Measurements from ENCODE around the gene RNU5B-1. TPM values are rescaled to one million over a fixed set of nuclear protein-coding genes. Genes with fewer than 3 reads are reported as not detected.
"Not testable (repeated sequence)": the region's sequence is repeated elsewhere in the genome, so short reads cannot be mapped to it uniquely, and the experiment has no call there.

The RNU5B-1 gene
- total RNA-seq, 1 donor from 2014 or later: not detected

DNA sequence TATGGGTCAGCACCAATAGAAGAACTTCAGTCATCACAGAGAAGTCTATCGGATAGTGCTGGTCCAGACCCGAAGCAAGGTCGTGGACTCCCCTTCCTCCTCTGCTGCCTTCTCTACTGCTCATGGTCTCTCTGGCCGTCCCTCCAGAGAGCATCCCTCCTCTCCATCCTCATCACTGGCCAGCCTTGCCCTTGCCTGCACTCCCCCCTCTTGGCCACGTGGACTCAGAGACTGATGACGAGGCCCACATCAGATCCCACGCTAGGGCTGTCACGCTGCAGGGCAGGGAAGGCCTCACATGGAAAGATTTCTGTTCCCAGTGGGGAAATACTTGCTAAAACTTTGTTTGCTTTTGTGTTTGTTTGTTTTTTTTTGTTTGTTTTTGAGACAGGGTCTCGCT lies 38.0 kb downstream of the RNU5B-1 start:
- intact Hi-C loops (cut with micrococcal nuclease): no loop called here

DNA sequence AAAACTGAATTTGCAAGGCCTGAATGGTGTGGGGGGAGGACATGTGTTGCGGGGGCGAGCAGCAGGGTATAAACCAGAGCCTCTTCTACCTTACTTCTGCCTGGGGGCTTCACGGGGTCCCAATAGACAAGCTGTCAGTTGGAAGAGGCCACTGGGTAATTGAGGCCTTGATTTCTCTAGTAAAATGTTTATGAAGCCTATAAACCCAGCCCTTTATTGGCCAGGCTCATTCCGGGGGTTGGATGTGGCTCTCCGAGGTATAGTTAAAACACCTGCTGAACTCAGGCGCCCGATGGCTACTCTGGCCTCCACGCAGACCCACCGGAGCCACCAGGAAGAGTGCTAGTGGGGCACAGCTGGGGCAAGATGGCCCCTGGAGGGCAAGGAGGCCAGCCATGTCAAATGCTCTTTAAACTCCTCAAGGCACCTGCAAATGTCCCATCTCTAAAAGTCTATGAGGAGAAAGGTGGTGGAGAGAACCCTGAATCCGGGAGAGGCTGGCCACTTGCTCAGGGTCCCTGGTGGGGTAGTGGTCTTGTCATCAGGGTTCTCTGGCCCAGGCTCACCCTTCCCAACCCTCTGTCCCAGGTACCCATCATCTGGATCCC lies 39.0 kb downstream of the RNU5B-1 start:
- intact Hi-C loops (cut with micrococcal nuclease): no loop called here

DNA sequence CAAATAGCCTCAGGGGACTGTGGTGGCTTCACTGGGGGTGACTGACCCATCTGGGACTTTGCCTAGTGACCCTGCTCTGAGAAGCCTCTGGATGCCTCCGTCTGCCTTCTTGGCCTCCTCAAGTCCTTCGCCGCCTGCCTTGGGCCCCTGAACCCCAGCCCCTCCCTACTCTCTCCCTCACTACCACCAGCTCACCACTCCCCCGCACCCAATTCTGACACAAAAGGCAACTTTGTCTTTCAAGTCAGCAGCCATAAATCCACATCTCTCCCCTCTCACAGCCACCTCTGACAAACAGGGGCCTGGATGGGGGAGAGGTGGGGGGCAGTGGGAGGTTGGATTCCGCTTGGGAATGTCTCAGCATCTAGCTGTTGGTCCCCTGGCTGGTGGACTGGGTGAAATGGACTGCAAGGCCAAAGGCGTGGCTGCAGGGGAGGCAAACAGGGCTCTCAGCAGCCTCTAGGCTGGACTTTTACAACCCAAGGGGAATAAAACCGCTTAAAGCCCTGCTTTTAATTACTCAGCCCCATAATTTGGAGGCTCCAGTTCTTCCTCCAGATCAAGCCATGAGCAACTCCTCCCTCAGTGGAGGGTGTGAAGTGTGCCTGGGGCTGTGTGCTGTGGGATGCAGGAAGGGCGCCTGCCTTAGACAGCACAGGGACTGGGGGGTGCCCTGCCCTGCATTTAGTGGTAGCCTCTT lies 39.9 kb downstream of the RNU5B-1 start:
- intact Hi-C loops (cut with micrococcal nuclease): no loop called here

DNA sequence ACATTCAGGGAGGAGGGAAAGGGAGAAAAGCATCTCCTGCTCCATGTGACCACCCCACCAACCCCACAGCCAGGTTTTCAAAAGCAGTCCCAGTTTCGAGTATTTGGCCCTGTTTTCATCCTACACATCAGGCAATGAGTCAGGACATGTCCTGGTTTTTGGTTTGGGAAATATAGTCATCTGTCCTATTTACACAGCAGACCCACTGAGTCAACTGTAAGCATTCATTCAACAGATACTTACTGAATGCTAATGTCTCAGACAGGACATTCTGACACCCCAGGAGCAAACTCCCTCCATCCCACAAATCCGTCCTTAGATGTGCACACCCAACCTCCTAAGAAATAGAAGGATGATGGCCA lies 40.4 kb downstream of the RNU5B-1 start:
- intact Hi-C loops (cut with micrococcal nuclease): no loop called here

DNA sequence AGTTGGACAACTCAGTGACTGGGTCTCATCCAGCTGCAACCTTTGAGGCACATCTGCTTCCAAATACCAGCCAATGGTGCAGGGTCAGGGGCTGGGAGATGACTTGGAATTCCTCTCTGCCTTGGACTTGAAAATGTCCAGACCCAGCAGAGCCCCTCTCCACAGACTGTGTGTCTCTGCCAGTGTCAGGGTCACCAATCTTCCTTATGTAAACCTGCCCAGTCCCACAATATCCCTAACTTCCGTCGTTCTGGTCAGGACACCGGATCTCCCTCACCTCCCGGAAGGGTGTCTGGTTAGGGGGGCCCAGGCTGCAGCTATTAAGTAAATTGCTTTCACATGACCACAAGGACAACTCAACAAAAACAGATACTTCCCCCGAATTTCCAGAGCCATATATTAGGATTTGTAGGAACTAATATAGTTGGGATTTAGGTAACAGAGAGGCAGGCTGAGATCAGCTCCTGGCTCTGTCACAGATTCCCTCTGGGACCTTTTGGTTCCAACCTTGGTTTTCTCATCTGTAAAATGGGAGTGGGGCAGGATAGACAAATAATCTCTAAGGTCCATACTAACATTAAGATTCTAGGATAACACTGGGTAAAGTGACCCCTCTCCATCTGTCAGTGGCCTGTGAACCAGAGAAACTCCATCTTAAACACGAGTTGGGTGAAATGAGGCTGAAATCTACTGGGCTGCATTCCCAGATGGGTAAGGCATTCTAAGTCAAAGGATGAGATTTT lies 42.5 kb downstream of the RNU5B-1 start:
- intact Hi-C loops (cut with micrococcal nuclease): no loop called here

DNA sequence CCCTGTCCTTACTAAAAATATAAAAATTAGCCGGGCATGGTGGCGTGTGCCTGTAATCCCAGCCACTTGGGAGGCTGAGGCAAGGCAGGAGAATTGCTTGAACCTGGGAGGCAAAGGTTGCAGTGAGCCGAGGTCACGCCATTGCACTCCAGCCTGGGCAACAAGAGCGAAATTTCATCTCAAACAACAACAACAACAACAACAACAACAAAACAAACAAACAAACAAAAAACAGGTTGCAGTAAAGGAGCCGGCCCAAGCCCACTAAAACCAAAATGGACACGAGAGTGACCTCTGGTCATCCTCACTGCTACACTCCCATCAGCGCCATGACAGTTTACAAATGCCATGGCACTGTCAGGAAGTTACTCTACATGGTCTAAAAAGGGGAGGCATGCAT lies 43.3 kb downstream of the RNU5B-1 start:
- intact Hi-C loops (cut with micrococcal nuclease): not testable (repeated sequence)

- intact Hi-C loops (cut with micrococcal nuclease): no loop called here
These were observed 44.9 kb downstream of the RNU5B-1 start for GRCh38 chr15:65349338-65349737.

DNA sequence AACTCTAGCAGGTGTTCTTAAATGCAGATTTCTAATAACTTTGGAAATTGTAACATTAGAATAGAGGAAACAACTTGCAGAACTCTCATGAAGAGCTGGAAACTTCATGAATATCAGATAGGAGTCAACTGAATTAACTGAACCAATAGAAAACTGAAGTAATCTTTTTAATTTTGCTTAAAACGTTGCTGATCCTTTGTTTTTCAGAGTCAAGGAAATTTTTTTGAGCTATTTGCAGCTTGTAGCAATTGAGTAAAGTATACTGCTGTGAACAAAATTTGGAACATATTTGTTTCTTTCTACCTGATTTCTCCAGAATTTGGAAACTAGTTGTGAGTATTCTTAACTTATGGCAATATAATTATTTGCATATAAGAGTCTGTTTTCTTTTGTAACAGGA lies 47.5 kb downstream of the RNU5B-1 start:
- intact Hi-C loops (cut with micrococcal nuclease): not testable (repeated sequence)

Other genes with a start within 250 kb of the RNU5B-1 start
- gene RASL12, start 236.7 kb upstream of the RNU5B-1 start, total RNA-seq: not detected in 2 replicates
- not detected in 2 replicates for gene KBTBD13, start 227.9 kb upstream of the RNU5B-1 start, total RNA-seq
- gene UBAP1L, start 189.5 kb upstream of the RNU5B-1 start, total RNA-seq: 5.2 and 5.3 TPM in 2 replicates
- gene PDCD7, start 170.9 kb upstream of the RNU5B-1 start, total RNA-seq: 42.4 and 46.1 TPM in 2 replicates
- gene CLPX, start 119.3 kb upstream of the RNU5B-1 start, total RNA-seq: 45.0 and 49.6 TPM in 2 replicates
- 0.10 TPM in 1 of 2 replicates, not detected in the other for gene CILP, start 93.2 kb upstream of the RNU5B-1 start, total RNA-seq
- gene PARP16, start 17.8 kb upstream of the RNU5B-1 start, total RNA-seq: 10.2 and 11.3 TPM in 2 replicates
- gene RNU5A-1, start 8.6 kb upstream of the RNU5B-1 start, total RNA-seq: not detected in 2 replicates
- gene IGDCC3, start 73.3 kb downstream of the RNU5B-1 start, total RNA-seq: not detected in 2 replicates
- 0.05 and 0.59 TPM in 2 replicates for gene IGDCC4, start 118.3 kb downstream of the RNU5B-1 start, total RNA-seq
- gene DPP8, start 213.0 kb downstream of the RNU5B-1 start, total RNA-seq: 43.6 and 45.0 TPM in 2 replicates
- 30.4 and 31.4 TPM in 2 replicates for gene HACD3, start 225.8 kb downstream of the RNU5B-1 start, total RNA-seq

All from T-helper 1 cell treated with Interleukin-12 subunit alpha and Interleukin-12 subunit beta and Interleukin-4 antibody, amounts not matched to agents 30 ng/mL and 1 ng/mL, for 36 hours (primary cell).